ENCODE results near the gene WDR53. TPM values are rescaled to one million over a fixed set of nuclear protein-coding genes. Genes with fewer than 3 reads are reported as not detected.

The WDR53 gene
- total RNA-seq, 1 donor from 2014 or later, result 0.21 TPM

GRCh38 chr3:196519718-196520082 is 48.7 kb downstream of the WDR53 start:
- no peaks in the 10 kb centered on the region for H3K27me3 ChIP-seq
- no peak for DNase-seq (ENCODE audit: low spot score in 2 of 2)
- H3K4me1 ChIP-seq, result no peaks in the 10 kb centered on the region
- peaks cover 17 to 31% of the 10 kb centered on the region in 2 donors for H3K9me3 ChIP-seq
- intact Hi-C loops (cut with DNase I), result no loop called here
- H3K27ac ChIP-seq, result no peak overlapping the region
- no peaks in the 10 kb centered on the region for H3K36me3 ChIP-seq
- H3K4me3 ChIP-seq, result no peak overlapping the region
- TF ChIP-seq CTCF (IDR thresholded peaks at IDR 0.05), result no peak

GRCh38 chr3:196518966-196519717 is 49.2 kb downstream of the WDR53 start:
- peak in 1 of 2 donors; percentile 68 for DNase-seq (ENCODE audit: low spot score in 2 of 2)
- no peak overlapping the region for H3K27ac ChIP-seq
- H3K4me3 ChIP-seq, result no peak overlapping the region
- intact Hi-C loops (cut with DNase I), result no loop called here
- H3K4me1 ChIP-seq, result no peaks in the 10 kb centered on the region
- no peaks in the 10 kb centered on the region for H3K36me3 ChIP-seq
- peak in 1 of 3 experiments; percentile 40 for TF ChIP-seq CTCF (IDR thresholded peaks at IDR 0.05)
- H3K27me3 ChIP-seq, result no peaks in the 10 kb centered on the region
- peaks cover 17 to 31% of the 10 kb centered on the region in 2 donors for H3K9me3 ChIP-seq

- Histone ChIP-seq H3K27ac (no peak overlapping the region), H3K36me3 (no peaks in the 10 kb centered on the region), H3K4me3 (no peak overlapping the region), H3K27me3 (no peaks in the 10 kb centered on the region), H3K4me1 (no peaks in the 10 kb centered on the region), H3K9me3 (peaks cover 17 to 31% of the 10 kb centered on the region in 2 donors)
- intact Hi-C loops (cut with DNase I), result no loop called here
- no peak for DNase-seq (ENCODE audit: low spot score in 2 of 2)
- TF ChIP-seq CTCF (IDR thresholded peaks at IDR 0.05), result no peak
Measured at GRCh38 chr3:196517919-196518318, 50.4 kb downstream of the WDR53 start.

- Histone ChIP-seq H3K4me1 (no peaks in the 10 kb centered on the region), H3K9me3 (peaks cover 17 to 31% of the 10 kb centered on the region in 2 donors), H3K27me3 (no peaks in the 10 kb centered on the region), H3K27ac (no peak overlapping the region), H3K36me3 (no peaks in the 10 kb centered on the region), H3K4me3 (no peak overlapping the region)
- TF ChIP-seq CTCF (IDR thresholded peaks at IDR 0.05), result no peak
- intact Hi-C loops (cut with DNase I), result no loop called here
- DNase-seq (ENCODE audit: low spot score in 2 of 2), result no peak
Measured at GRCh38 chr3:196517162-196517800, 51.1 kb downstream of the WDR53 start.

- no peak for TF ChIP-seq CTCF (IDR thresholded peaks at IDR 0.05)
- no peaks in the 10 kb centered on the region for H3K36me3 ChIP-seq
- no peak for DNase-seq (ENCODE audit: low spot score in 2 of 2)
- no peak within 1 kb of the TSS for H3K4me3 ChIP-seq
- H3K27ac ChIP-seq, result no peak within 1 kb of the TSS
- intact Hi-C loops (cut with DNase I), result no loop called here
- no peaks in the 10 kb centered on the region for H3K27me3 ChIP-seq
- H3K4me1 ChIP-seq, result no peaks in the 10 kb centered on the region
- H3K9me3 ChIP-seq, result peaks cover 9 to 22% of the 10 kb centered on the region in 2 donors
Measured at GRCh38 chr3:196514913-196515621, 53.3 kb downstream of the WDR53 start, which contains the start of gene SMCO1. Gene SMCO1 (minus strand): TSS chr3:196515346. CDS start chr3:196515209, 137 bp downstream.

Measured in ascending aorta (tissue), 2 donors.